ENCODE measurements around the gene VAC14.

The VAC14 gene

DNA sequence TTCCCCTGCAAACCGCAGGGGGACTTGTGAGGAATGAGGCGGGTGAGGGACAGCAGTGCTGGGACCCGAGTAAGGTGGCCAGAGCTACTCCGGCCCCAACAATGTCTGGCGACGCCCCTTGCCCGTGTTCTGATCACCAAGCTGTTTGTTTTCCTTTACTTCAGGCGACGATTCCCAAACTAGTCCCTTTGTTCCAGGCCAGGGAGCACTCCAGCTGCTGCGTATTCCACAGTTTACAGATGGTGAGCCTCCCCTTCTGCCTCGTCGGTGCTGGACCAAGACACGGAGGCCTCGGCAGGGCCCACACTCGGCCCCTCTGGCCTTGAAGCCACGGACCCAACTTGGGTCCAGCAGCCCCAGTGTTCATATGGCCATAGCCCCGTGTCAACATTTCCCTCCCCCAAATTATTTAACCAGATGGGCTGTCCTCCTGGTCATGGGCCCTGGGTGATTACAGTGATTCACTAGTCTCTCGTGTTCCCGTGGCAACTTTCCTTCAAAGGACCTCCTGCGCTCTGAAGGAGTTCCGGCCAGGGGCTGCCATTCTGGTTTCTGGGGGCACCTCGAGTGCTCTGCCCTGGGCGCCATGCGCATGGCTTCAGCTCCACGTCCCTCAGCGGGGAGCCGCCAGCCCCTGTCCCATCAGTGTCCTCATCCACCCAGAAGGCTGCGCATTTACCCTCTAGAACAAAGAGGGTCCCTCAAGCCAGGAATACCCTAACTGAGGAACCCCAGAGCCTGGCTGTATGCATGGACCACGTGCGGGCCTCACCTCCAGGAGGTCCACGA lies 90.3 kb downstream of the VAC14 start:
- DNase-seq (ENCODE audit: low read depth): no peak
- TF ChIP-seq, protein P1, sequence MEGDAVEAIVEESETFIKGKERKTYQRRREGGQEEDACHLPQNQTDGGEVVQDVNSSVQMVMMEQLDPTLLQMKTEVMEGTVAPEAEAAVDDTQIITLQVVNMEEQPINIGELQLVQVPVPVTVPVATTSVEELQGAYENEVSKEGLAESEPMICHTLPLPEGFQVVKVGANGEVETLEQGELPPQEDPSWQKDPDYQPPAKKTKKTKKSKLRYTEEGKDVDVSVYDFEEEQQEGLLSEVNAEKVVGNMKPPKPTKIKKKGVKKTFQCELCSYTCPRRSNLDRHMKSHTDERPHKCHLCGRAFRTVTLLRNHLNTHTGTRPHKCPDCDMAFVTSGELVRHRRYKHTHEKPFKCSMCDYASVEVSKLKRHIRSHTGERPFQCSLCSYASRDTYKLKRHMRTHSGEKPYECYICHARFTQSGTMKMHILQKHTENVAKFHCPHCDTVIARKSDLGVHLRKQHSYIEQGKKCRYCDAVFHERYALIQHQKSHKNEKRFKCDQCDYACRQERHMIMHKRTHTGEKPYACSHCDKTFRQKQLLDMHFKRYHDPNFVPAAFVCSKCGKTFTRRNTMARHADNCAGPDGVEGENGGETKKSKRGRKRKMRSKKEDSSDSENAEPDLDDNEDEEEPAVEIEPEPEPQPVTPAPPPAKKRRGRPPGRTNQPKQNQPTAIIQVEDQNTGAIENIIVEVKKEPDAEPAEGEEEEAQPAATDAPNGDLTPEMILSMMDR (IDR thresholded peaks at IDR 0.05; ENCODE audit: low read length, missing control alignments): no peak
- H3K4me3 ChIP-seq (replicated peaks; ENCODE audit: low read depth, low read length): no peak overlapping the region

GRCh38 chr16:70709942-70710341 lies 91.0 kb downstream of the VAC14 start:
- DNase-seq (ENCODE audit: low read depth): no peak
- no peak overlapping the region for H3K4me3 ChIP-seq (replicated peaks; ENCODE audit: low read depth, low read length)
- TF ChIP-seq, protein P1 (IDR thresholded peaks at IDR 0.05; ENCODE audit: low read length, missing control alignments): no peak

GRCh38 chr16:70709457-70709856 lies 91.5 kb downstream of the VAC14 start:
- DNase-seq (ENCODE audit: low read depth): no peak
- H3K4me3 ChIP-seq (replicated peaks; ENCODE audit: low read depth, low read length): no peak overlapping the region
- TF ChIP-seq, protein P1 (IDR thresholded peaks at IDR 0.05; ENCODE audit: low read length, missing control alignments): no peak

DNA sequence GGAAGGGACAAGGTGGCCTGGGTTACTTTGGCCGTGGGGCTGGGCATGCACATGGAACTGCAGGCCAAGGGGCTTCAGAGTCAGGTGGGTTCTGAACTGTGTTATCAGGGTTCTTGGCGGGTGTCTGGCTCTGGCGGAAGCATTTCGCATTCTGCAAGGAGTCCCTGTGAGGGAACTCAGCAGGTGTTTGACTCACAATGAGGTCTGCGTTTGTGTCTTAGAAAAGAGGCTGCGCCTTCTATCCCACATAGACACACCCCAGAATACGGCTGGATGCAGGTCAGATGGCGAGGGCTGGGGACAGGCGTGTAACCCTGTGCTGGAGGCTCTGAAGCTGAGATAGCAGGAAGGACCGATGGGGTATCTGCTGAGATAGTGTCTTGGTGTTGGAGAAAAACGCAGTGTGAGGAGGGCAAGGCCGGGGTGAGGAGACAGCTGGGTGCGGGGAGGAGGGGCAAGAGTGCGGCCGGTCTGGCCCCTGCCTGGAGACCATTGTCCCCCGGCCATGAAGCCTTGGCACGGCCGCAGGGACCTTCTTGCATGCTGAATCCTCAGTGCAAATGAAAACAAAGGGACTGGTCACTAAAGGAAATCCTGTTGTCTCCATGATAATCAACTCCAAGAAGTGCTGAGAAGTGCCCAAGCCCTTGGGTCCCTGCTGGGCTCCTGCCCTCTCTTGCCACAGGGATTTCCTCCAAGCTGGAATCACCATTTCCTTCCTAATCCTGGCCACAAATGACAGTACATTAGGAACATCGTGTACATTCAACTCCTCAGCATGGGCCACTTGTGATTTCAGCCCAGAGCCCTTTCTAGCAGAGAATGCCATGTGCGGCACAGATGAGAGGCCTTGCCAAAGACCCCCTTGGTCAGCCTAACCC lies 92.4 kb downstream of the VAC14 start:
- TF ChIP-seq, protein P1 (IDR thresholded peaks at IDR 0.05; ENCODE audit: low read length, missing control alignments): no peak
- no peak overlapping the region for H3K4me3 ChIP-seq (replicated peaks; ENCODE audit: low read depth, low read length)
- no peak for DNase-seq (ENCODE audit: low read depth)

DNA sequence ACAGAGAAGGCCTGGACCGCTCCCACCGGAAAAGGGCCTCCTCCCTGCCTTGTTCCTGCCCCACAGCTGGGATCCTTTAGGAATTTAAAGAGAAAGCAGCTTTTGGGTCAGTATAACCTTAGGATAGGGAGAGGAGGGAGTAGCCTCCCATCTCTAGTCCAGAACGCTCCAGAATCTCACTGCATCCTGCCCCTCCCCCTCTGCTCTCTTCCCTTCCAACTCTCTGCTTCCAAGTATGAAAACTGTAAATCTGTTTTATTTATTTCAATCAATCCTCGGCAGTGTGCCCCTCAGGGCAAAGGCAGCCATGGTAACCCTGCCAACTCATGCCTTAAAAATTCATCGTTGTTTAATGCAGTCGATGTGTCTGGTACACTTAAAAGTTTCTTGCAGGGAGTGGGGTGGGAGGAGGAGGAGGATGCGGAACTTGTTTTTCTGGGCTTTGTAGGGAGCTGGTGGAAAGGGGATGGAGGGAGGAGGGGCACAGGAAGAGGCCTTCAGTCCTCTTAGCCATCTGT lies 94.0 kb downstream of the VAC14 start:
- H3K4me3 ChIP-seq (replicated peaks; ENCODE audit: low read depth, low read length): no peak overlapping the region
- TF ChIP-seq, protein P1 (IDR thresholded peaks at IDR 0.05; ENCODE audit: low read length, missing control alignments): no peak
- DNase-seq (ENCODE audit: low read depth): peak; percentile 67

GRCh38 chr16:70705056-70705455 lies 95.9 kb downstream of the VAC14 start:
- TF ChIP-seq, protein P1 (IDR thresholded peaks at IDR 0.05; ENCODE audit: low read length, missing control alignments): no peak
- DNase-seq (ENCODE audit: low read depth): no peak
- no peak overlapping the region for H3K4me3 ChIP-seq (replicated peaks; ENCODE audit: low read depth, low read length)

All from fibroblast of pulmonary artery (primary cell).